ENCODE data around the gene TADA3. TPM values are rescaled to one million over a fixed set of nuclear protein-coding genes. Genes with fewer than 3 reads are reported as not detected.
A peak's percentile ranks its signal among the peaks of the same experiment; 100 is the strongest.

TADA3 gene
- total and polyA plus RNA-seq, 2 experiments from 2014 or later = 29.1 to 61.7 TPM

- ATAC-seq = peak; percentile 44
- Histone ChIP-seq H3K79me2 (replicated peaks; ENCODE audit: insufficient read depth) (peaks cover 12% of the 10 kb centered on the region), H2AFZ (peak overlapping the region; percentile 72), H3F3A (replicated peaks; ENCODE audit: low read depth) (peaks cover 20% of the 10 kb centered on the region), H3K27ac (ENCODE audit: low read depth) (peak overlapping the region; percentile 93), H3K27me3 (ENCODE audit: insufficient read depth) (no peaks in the 10 kb centered on the region), H3K4me3 (peak overlapping the region; percentile 86), H3K9me2 (ENCODE audit: insufficient read depth) (no peaks in the 10 kb centered on the region; the same call in 1 of the 2 replicates), H4K20me1 (replicated peaks; ENCODE audit: insufficient read depth) (no peaks in the 10 kb centered on the region), H3K36me3 (ENCODE audit: insufficient read depth) (peaks cover 21% of the 10 kb centered on the region), H3K4me2 (peak overlapping the region; percentile 96), H3K4me1 (ENCODE audit: insufficient read depth) (peaks cover 9% of the 10 kb centered on the region; the same call in 1 of the 2 replicates)
- no peak for TF ChIP-seq ZNF331 (CRISPR knock-in tag; IDR thresholded peaks at IDR 0.05; ENCODE audit: low read depth)
- 0 out of 4 replicates have a peak, but pooled peaks of 1 of the 2 experiments have one; percentile 5 for TF ChIP-seq CTCF (conservative IDR thresholded peaks at IDR 0.05; ENCODE audit: low read depth in 2 of 2)
- H3K9me3 Mint-ChIP-seq = no peaks in the 10 kb centered on the region
- peaks cover 3% of the 10 kb centered on the region; the same call in 2 of the 3 replicates for H3K4me1 Mint-ChIP-seq
- peaks cover 7% of the 10 kb centered on the region for H3K27me3 Mint-ChIP-seq (ENCODE audit: insufficient read depth, low read depth, poor library complexity)
- peaks cover 73% of the 10 kb centered on the region for H3K36me3 Mint-ChIP-seq (ENCODE audit: low read depth)
- DNase-seq (ENCODE audit: low spot score) = no peak
- peak overlapping the region; percentile 93 for H3K4me3 Mint-ChIP-seq
- peak overlapping the region; percentile 98 for H3K27ac Mint-ChIP-seq
Measured at GRCh38 chr3:9749296-9749644, 43.0 kb downstream of the TADA3 start.

GRCh38 chr3:9748031-9748430, 44.2 kb downstream of the TADA3 start:
- peaks cover 21% of the 10 kb centered on the region for H3K36me3 ChIP-seq (ENCODE audit: insufficient read depth)
- H4K20me1 ChIP-seq (replicated peaks; ENCODE audit: insufficient read depth) = no peaks in the 10 kb centered on the region
- peaks cover 78% of the 10 kb centered on the region for H3K36me3 Mint-ChIP-seq (ENCODE audit: low read depth)
- peaks cover 12% of the 10 kb centered on the region for H3K79me2 ChIP-seq (replicated peaks; ENCODE audit: insufficient read depth)
- no peak for DNase-seq (ENCODE audit: low spot score)
- no peak overlapping the region for H3K4me3 ChIP-seq
- no peak for TF ChIP-seq NANOG (IDR thresholded peaks at IDR 0.05; ENCODE audit: borderline replicate concordance)
- no peak for TF ChIP-seq ETS1 (IDR thresholded peaks at IDR 0.05)
- TF ChIP-seq POLR2AphosphoS5 (IDR thresholded peaks at IDR 0.05; ENCODE audit: low read depth) = no peak
- TF ChIP-seq CTCF (conservative IDR thresholded peaks at IDR 0.05; ENCODE audit: low read depth in 2 of 2) = no peak
- TF ChIP-seq REST (IDR thresholded peaks at IDR 0.05; ENCODE audit: unreplicated experiment) = no peak
- no peak for TF ChIP-seq EZH2 (IDR thresholded peaks at IDR 0.05; ENCODE audit: low read depth, unreplicated experiment)
- no peak for TF ChIP-seq CREB1 (CRISPR knock-in tag; IDR thresholded peaks at IDR 0.05; ENCODE audit: low read depth)
- no peak for TF ChIP-seq STAT1 (IDR thresholded peaks at IDR 0.05; ENCODE audit: unreplicated experiment)
- H3K27ac Mint-ChIP-seq = no peak overlapping the region
- no peak overlapping the region for H3K27ac ChIP-seq (ENCODE audit: low read depth)
- H3K4me3 Mint-ChIP-seq = no peak overlapping the region
- no peaks in the 10 kb centered on the region for H3K27me3 ChIP-seq (ENCODE audit: insufficient read depth)
- peaks cover 11% of the 10 kb centered on the region for H3K27me3 Mint-ChIP-seq (ENCODE audit: insufficient read depth, low read depth, poor library complexity)
- no peak overlapping the region for H2AFZ ChIP-seq
- H3K9me3 Mint-ChIP-seq = no peaks in the 10 kb centered on the region
- ATAC-seq = no peak
- no peaks in the 10 kb centered on the region; the same call in 1 of the 2 replicates for H3K9me2 ChIP-seq (ENCODE audit: insufficient read depth)
- peaks cover 3% of the 10 kb centered on the region; the same call in 2 of the 3 replicates for H3K4me1 Mint-ChIP-seq
- H3K4me1 ChIP-seq (ENCODE audit: insufficient read depth) = peaks cover 9% of the 10 kb centered on the region; the same call in 1 of the 2 replicates
- no peak overlapping the region for H3K4me2 ChIP-seq
- peaks cover 20% of the 10 kb centered on the region for H3F3A ChIP-seq (replicated peaks; ENCODE audit: low read depth)

All from GM23338 (cell line).